ENCODE measurements around the gene TMEM121B.

Gene TMEM121B

DNA sequence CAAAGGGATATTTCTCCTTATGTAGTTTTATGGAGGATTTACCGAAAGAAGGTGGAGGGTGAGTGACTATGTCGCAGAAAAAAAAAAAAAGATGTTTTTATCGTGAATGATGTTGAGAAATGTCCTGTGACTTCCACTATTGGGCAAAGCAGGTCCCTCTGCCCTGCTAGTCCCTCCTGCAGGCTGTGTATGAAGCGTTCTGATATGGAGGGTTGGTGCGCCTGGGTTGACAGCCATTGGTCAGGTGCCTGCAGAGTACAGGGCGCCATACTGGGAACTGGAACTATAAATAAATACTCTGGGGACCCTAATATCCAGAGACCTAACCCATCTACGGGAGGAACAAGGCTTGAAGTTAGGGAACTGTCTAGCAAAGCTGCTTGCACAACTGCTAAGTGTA is 34.9 kb downstream of the TMEM121B start:
- TF ChIP-seq CTCF (IDR thresholded peaks at IDR 0.05) = no peak

DNA sequence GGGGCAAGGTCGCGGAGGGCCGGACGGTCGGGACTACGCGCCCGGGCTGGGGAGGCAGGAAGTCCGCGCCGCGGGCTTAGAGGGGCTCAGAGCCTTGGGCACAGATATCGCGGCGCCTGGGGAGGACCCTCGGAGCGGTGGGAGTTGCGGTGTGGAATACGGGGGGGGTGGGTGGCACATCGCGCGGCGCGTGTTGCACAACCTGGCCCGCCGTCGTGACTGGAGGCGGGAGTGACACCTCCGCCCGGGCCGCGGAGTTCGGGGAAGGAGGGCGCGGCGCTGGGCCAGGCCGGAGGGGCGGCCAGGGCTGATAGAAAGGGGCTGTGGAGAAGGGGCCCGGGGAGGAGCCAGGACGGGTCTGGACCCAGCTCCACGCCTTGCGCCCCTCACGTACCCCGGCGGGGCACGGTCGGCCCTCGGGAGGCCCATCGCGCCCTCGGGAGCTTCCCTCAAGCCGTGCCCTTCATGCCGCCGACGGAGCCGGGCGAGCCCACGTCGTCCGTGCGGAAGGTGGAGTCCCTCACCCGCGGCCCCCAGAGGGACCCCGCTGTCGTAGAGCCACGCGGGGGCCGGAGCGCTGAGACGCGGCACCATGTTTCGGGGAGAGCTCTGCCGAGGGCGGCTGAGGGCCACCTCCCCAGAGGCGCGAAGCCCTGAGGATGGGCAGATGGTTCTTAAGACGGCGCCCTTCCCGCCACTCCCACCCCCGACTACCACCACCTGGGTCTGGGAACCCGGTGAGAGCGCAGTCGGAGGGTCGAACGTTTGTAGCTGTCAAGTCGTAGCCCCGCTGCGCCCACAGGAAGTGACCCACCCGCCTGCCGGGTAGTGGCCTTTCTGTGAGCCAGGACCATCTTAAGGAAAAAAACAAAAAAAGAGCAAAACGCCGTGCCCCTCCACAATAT is 35.6 kb downstream of the TMEM121B start:
- no peak for TF ChIP-seq CTCF (IDR thresholded peaks at IDR 0.05)

GRCh38 chr22:17084554-17085276 is 36.4 kb downstream of the TMEM121B start, which contains the start of gene IL17RA:
Gene IL17RA, plus strand, starts transcription at chr22:17085000. Its CDS starts 92 bp downstream, at chr22:17085092.
- no peak for TF ChIP-seq CTCF (IDR thresholded peaks at IDR 0.05)

GRCh38 chr22:17083811-17084441 is 37.2 kb downstream of the TMEM121B start:
- TF ChIP-seq CTCF (IDR thresholded peaks at IDR 0.05) = no peak

- TF ChIP-seq CTCF (IDR thresholded peaks at IDR 0.05) = no peak
Measured at GRCh38 chr22:17083255-17083654, 37.9 kb downstream of the TMEM121B start.

GRCh38 chr22:17079572-17079971 is 41.6 kb downstream of the TMEM121B start:
- TF ChIP-seq CTCF (IDR thresholded peaks at IDR 0.05) = no peak

DNA sequence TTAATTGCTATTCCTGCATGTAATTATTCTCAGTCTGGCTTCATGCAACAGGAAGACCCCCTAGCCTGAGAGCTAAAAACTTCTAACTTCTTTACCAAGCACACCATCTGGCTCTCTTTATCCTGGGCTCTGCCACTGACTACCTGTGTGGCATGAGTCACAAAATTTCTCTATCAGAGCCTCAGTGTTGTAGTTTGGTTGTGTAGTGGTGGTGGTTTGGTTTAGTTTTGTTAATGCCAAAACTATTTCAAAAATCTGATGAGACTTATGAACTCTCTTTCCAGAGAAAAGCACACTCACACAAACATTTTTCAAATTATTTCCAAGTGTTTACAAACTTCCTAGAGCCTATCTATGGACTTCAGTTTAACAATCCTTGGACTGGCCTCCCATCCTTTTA is 43.9 kb downstream of the TMEM121B start:
- TF ChIP-seq CTCF (IDR thresholded peaks at IDR 0.05) = no peak
